Activated CD8-positive, alpha-beta memory T cell treated with anti-CD3 and anti-CD28 coated beads, Interleukin-2, amount 10 ng/mL, durations not matched to agents 7 days and 5 days (primary cell): Measurements from ENCODE around the gene BEGAIN. TPM values are rescaled to one million over a fixed set of nuclear protein-coding genes. Genes with fewer than 3 reads are reported as not detected.
A peak's percentile ranks its signal among the peaks of the same experiment; 100 is the strongest.

Experiments
- ATAC-seq: fragments of 150-1000 bp; cut with Tn5 transposase; one replicate; pipeline ENCODE4 v1.10.0; 2021; ENCODE audit warnings: moderate library complexity
- CTCF ChIA-PET: fragments of 350-600 bp; sonication (Branson Sonifier 250); formaldehyde crosslinking; loops from one replicate; lab custom pipeline; 2021; ENCODE audit warnings: antibody characterized with exemption; lab: Charles Lee
- DNase-seq: peaks from one replicate; pipeline ENCODE4 v3.0.0-alpha.2; 2020
- H3K27ac Mint-ChIP-seq: one replicate; pipeline ENCODE4 v1.8.0; 2021; ENCODE audit warnings: mild to moderate bottlenecking, mixed read lengths
- H3K27me3 Mint-ChIP-seq: one replicate; pipeline ENCODE4 v1.8.0; 2021; ENCODE audit warnings: mixed read lengths
- H3K36me3 Mint-ChIP-seq: one replicate; pipeline ENCODE4 v1.8.0; 2021; ENCODE audit warnings: mild to moderate bottlenecking, mixed read lengths
- H3K4me1 Mint-ChIP-seq: one replicate; pipeline ENCODE4 v1.8.0; 2021; ENCODE audit warnings: mixed read lengths
- H3K4me3 Mint-ChIP-seq: one replicate; pipeline ENCODE4 v1.8.0; 2021; ENCODE audit warnings: mild to moderate bottlenecking, moderate library complexity, mixed read lengths
- H3K9me3 Mint-ChIP-seq: one replicate; pipeline ENCODE4 v1.8.0; 2022; ENCODE audit warnings: low read depth, mixed read lengths
- total RNA-seq, 2 experiments: library from RNA; stranded (reverse); gene quantifications; one replicate each; pipeline ENCODE4 v1.2.3, GENCODE V29; 2021

The BEGAIN gene
- total RNA-seq, 2 experiments from 2014 or later = 1.4 to 1.8 TPM

GRCh38 chr14:100589760-100590469 lies 2.7 kb upstream of the BEGAIN start:
- Mint-ChIP-seq H3K4me3 (no peak overlapping the region), H3K27me3 (peaks cover 43% of the 10 kb centered on the region), H3K27ac (no peak overlapping the region), H3K4me1 (peaks cover 2% of the 10 kb centered on the region), H3K9me3 (no peaks in the 10 kb centered on the region), H3K36me3 (no peaks in the 10 kb centered on the region)
- ATAC-seq = no peak
- DNase-seq = no peak
- CTCF ChIA-PET = no interaction called here

- Mint-ChIP-seq H3K27ac (no peak overlapping the region), H3K4me1 (peaks cover 2% of the 10 kb centered on the region), H3K9me3 (no peaks in the 10 kb centered on the region), H3K4me3 (no peak overlapping the region), H3K27me3 (peaks cover 41% of the 10 kb centered on the region), H3K36me3 (no peaks in the 10 kb centered on the region)
- CTCF ChIA-PET = interaction anchor here (2.1 kb wide), 1 partner anchor 56 kb away, joined by 7 read pairs; no protein-coding TSS in a partner anchor
- ATAC-seq (no peak), DNase-seq (no peak)
Observed at GRCh38 chr14:100589071-100589759, 2.0 kb upstream of the BEGAIN start.

GRCh38 chr14:100588671-100589070 lies 1.5 kb upstream of the BEGAIN start:
- no peak overlapping the region for H3K27ac Mint-ChIP-seq
- peaks cover 2% of the 10 kb centered on the region for H3K4me1 Mint-ChIP-seq
- H3K4me3 Mint-ChIP-seq = no peak overlapping the region
- H3K9me3 Mint-ChIP-seq = no peaks in the 10 kb centered on the region
- no peaks in the 10 kb centered on the region for H3K36me3 Mint-ChIP-seq
- peaks cover 41% of the 10 kb centered on the region for H3K27me3 Mint-ChIP-seq
- DNase-seq (no peak), ATAC-seq (no peak)
- CTCF ChIA-PET = interaction anchor here (1.2 to 2.1 kb wide), 3 partner anchors 57 to 205 kb away, joined by 3 to 7 read pairs (median 5); no protein-coding TSS in a partner anchor

- Mint-ChIP-seq H3K27me3 (peaks cover 41% of the 10 kb centered on the region), H3K27ac (no peak overlapping the region), H3K4me1 (peaks cover 2% of the 10 kb centered on the region), H3K36me3 (no peaks in the 10 kb centered on the region), H3K4me3 (peak overlapping the region; percentile 41), H3K9me3 (no peaks in the 10 kb centered on the region)
- DNase-seq (no peak), ATAC-seq (no peak)
- CTCF ChIA-PET = interaction anchor here (1.2 to 2.1 kb wide), 4 partner anchors 57 to 204 kb away, joined by 3 to 7 read pairs (median 4); no protein-coding TSS in a partner anchor
Observed at GRCh38 chr14:100587763-100588411, 670 bp upstream of the BEGAIN start.

- H3K27ac Mint-ChIP-seq = no peak overlapping the region
- DNase-seq (no peak), ATAC-seq (peak; percentile 43)
- H3K9me3 Mint-ChIP-seq = no peaks in the 10 kb centered on the region
- peak overlapping the region; percentile 39 for H3K4me3 Mint-ChIP-seq
- H3K27me3 Mint-ChIP-seq = peaks cover 38% of the 10 kb centered on the region
- peaks cover 2% of the 10 kb centered on the region for H3K4me1 Mint-ChIP-seq
- CTCF ChIA-PET = no interaction called here
- H3K36me3 Mint-ChIP-seq = no peaks in the 10 kb centered on the region
Observed at GRCh38 chr14:100586403-100587085, 673 bp downstream of the BEGAIN start.

- peaks cover 36% of the 10 kb centered on the region for H3K27me3 Mint-ChIP-seq
- H3K27ac Mint-ChIP-seq = no peak overlapping the region
- H3K4me3 Mint-ChIP-seq = peak overlapping the region; percentile 39
- DNase-seq = no peak
- ATAC-seq = no peak
- no peaks in the 10 kb centered on the region for H3K9me3 Mint-ChIP-seq
- CTCF ChIA-PET = interaction anchor here (1.1 kb wide), 1 partner anchor 67 kb away, joined by 3 read pairs; no protein-coding TSS in a partner anchor
- peaks cover 2% of the 10 kb centered on the region for H3K4me1 Mint-ChIP-seq
- H3K36me3 Mint-ChIP-seq = no peaks in the 10 kb centered on the region
Observed at GRCh38 chr14:100586153-100586402, 1.1 kb downstream of the BEGAIN start.

GRCh38 chr14:100585448-100586152 lies 1.6 kb downstream of the BEGAIN start:
- Mint-ChIP-seq H3K36me3 (no peaks in the 10 kb centered on the region), H3K9me3 (no peaks in the 10 kb centered on the region), H3K4me1 (peaks cover 2% of the 10 kb centered on the region), H3K27ac (no peak overlapping the region), H3K27me3 (peaks cover 35% of the 10 kb centered on the region), H3K4me3 (no peak overlapping the region)
- CTCF ChIA-PET = interaction anchor here (1.1 to 1.8 kb wide), 2 partner anchors 61 to 68 kb away, joined by 3 to 8 read pairs; no protein-coding TSS in a partner anchor
- DNase-seq = no peak
- ATAC-seq = no peak

- no peak for ATAC-seq
- Mint-ChIP-seq H3K27me3 (peaks cover 22% of the 10 kb centered on the region), H3K4me1 (peaks cover 2% of the 10 kb centered on the region), H3K4me3 (no peak overlapping the region), H3K36me3 (no peaks in the 10 kb centered on the region), H3K9me3 (no peaks in the 10 kb centered on the region), H3K27ac (no peak overlapping the region)
- DNase-seq = no peak
- CTCF ChIA-PET = interaction anchor here (1.8 kb wide), 1 partner anchor 62 kb away, joined by 8 read pairs; no protein-coding TSS in a partner anchor
Observed at GRCh38 chr14:100584056-100585031, 2.9 kb downstream of the BEGAIN start.

- ATAC-seq (no peak), DNase-seq (no peak)
- H3K9me3 Mint-ChIP-seq = no peaks in the 10 kb centered on the region
- H3K4me1 Mint-ChIP-seq = peaks cover 2% of the 10 kb centered on the region
- H3K27ac Mint-ChIP-seq = no peak overlapping the region
- H3K27me3 Mint-ChIP-seq = peaks cover 15% of the 10 kb centered on the region
- H3K4me3 Mint-ChIP-seq = no peak overlapping the region
- H3K36me3 Mint-ChIP-seq = no peaks in the 10 kb centered on the region
- CTCF ChIA-PET = no interaction called here
Observed at GRCh38 chr14:100583245-100583644, 4.0 kb downstream of the BEGAIN start.

GRCh38 chr14:100582496-100583165 lies 4.6 kb downstream of the BEGAIN start:
- Mint-ChIP-seq H3K4me3 (no peak overlapping the region), H3K27me3 (peaks cover 9% of the 10 kb centered on the region), H3K9me3 (no peaks in the 10 kb centered on the region), H3K4me1 (peaks cover 2% of the 10 kb centered on the region), H3K27ac (no peak overlapping the region), H3K36me3 (no peaks in the 10 kb centered on the region)
- CTCF ChIA-PET = no interaction called here
- no peak for DNase-seq
- no peak for ATAC-seq

- Mint-ChIP-seq H3K36me3 (no peaks in the 10 kb centered on the region), H3K27ac (no peak overlapping the region), H3K4me1 (peaks cover 2% of the 10 kb centered on the region), H3K27me3 (peaks cover 7% of the 10 kb centered on the region), H3K4me3 (no peak overlapping the region), H3K9me3 (no peaks in the 10 kb centered on the region)
- CTCF ChIA-PET = no interaction called here
- ATAC-seq (no peak), DNase-seq (no peak)
Observed at GRCh38 chr14:100581228-100582145, 5.7 kb downstream of the BEGAIN start.
